Neural cell (in vitro differentiated cells): Measurements from ENCODE around the gene PIGA.

Experiments
- CTCF ChIP-seq: fragments of 450-650 bp; IDR thresholded peaks from 2 replicates; pipeline ENCODE4 v1.5.1; 2014; ENCODE audit warnings: antibody characterized with exemption, mild to moderate bottlenecking, moderate library complexity; ENCODE audit not compliant: poor library complexity, severe bottlenecking
- EP300 ChIP-seq: fragments of 450-650 bp; conservative IDR thresholded peaks from 2 replicates; pipeline ENCODE4 v1.6.1; 2014; ENCODE audit warnings: antibody characterized with exemption, mild to moderate bottlenecking, moderate library complexity; ENCODE audit not compliant: poor library complexity, severe bottlenecking
- POLR2AphosphoS5 ChIP-seq: IDR thresholded peaks from 2 replicates; pipeline ENCODE4 v1.6.1; 2012
- RAD21 ChIP-seq: fragments of 450-650 bp; conservative IDR thresholded peaks from 2 replicates; pipeline ENCODE4 v1.6.1; 2014; ENCODE audit warnings: antibody characterized with exemption, mild to moderate bottlenecking, moderate library complexity
- TAF1 ChIP-seq: IDR thresholded peaks from 2 replicates; pipeline ENCODE4 v1.6.1; 2012; ENCODE audit warnings: low read depth

- TF ChIP-seq POLR2AphosphoS5 (no peak), TAF1 (no peak), CTCF (no peak), RAD21 (no peak), EP300 (no peak)
Measured at GRCh38 chrX:15358533-15358932, 23.2 kb upstream of the PIGA start.
